HEK293 (cell line): ENCODE results near the gene RNF169.

Experiments used
- CTCF ChIA-PET: fragments of 350-600 bp; formaldehyde crosslinking; extraction: SDS; loops from one replicate; lab custom pipeline; 2021; ENCODE audit warnings: antibody characterized with exemption; lab: Yijun Ruan, JAX
- POLR2A ChIA-PET: fragments of 300-600 bp; formaldehyde crosslinking; extraction: SDS; loops from one replicate; lab custom pipeline; 2020; ENCODE audit warnings: antibody characterized with exemption, inconsistent platforms; lab: Yijun Ruan, JAX
- H3K27ac ChIP-seq: fragments of 200-500 bp; sonication (Bioruptor generic); 2 replicates; pipeline ENCODE4 v1.5.1; 2014; ENCODE audit warnings: low read depth, low read length, control low read depth, inconsistent platforms; ENCODE audit errors: extremely low read depth
- H3K36me3 ChIP-seq, 2 experiments: fragments of 200-500 bp in 1 of 2; sonication (Bioruptor generic) in 1 of 2; 1 replicate in 1 of 2; 2 replicates in 1 of 2; pipeline ENCODE4 v1.5.1; 2014 to 2017; ENCODE audit warnings: inconsistent platforms in 2 of 2, low read length in 2 of 2; ENCODE audit not compliant: control insufficient read depth in 2 of 2, insufficient read depth in 1 of 2
- H3K4me1 ChIP-seq: fragments of 200-500 bp; sonication (Bioruptor generic); 2 replicates; pipeline ENCODE4 v1.5.1; 2014; ENCODE audit warnings: mild to moderate bottlenecking, low read length, inconsistent platforms; ENCODE audit not compliant: control insufficient read depth, insufficient read depth
- H3K4me3 ChIP-seq: 2 replicates; pipeline ENCODE4 v1.5.1; 2011; ENCODE audit warnings: low read depth, mild to moderate bottlenecking, control low read depth, low read length, moderate library complexity
- H3K9me3 ChIP-seq: fragments of 200-500 bp; sonication (Bioruptor generic); 2 replicates; pipeline ENCODE4 v1.5.1; 2014; ENCODE audit warnings: low read depth, low read length, inconsistent platforms; ENCODE audit not compliant: control insufficient read depth, insufficient read depth
- GLIS1 ChIP-seq: fragments of 450-650 bp; formaldehyde crosslinking; IDR thresholded peaks from 2 replicates; pipeline ENCODE4 v1.5.1; 2016; ENCODE audit warnings: missing biosample characterization, missing genetic modification characterization
- REPIN1 ChIP-seq: fragments of 450-650 bp; formaldehyde crosslinking; IDR thresholded peaks from 2 replicates; pipeline ENCODE4 v1.5.1; 2017; ENCODE audit warnings: missing biosample characterization, missing genetic modification characterization, low read depth
- SETDB1 ChIP-seq: IDR thresholded peaks from one replicate; pipeline ENCODE4 v1.6.1; 2017; ENCODE audit warnings: mild to moderate bottlenecking, low read length, moderate library complexity, mixed read lengths; ENCODE audit not compliant: insufficient read length
- ZBTB7A ChIP-seq: fragments of 450-650 bp; formaldehyde crosslinking; IDR thresholded peaks from 2 replicates; pipeline ENCODE4 v1.5.1; 2016; ENCODE audit warnings: low read depth, missing biosample characterization, missing genetic modification characterization
- ZNF529 ChIP-seq: fragments of 450-650 bp; formaldehyde crosslinking; IDR thresholded peaks from 2 replicates; pipeline ENCODE4 v1.5.1; 2017; ENCODE audit warnings: missing genetic modification characterization, missing biosample characterization; ENCODE audit not compliant: insufficient replicate concordance
- ZNF596 ChIP-seq: fragments of 450-650 bp; IDR thresholded peaks from 2 replicates; pipeline ENCODE4 v1.5.0; 2018; ENCODE audit warnings: missing biosample characterization, mild to moderate bottlenecking, missing genetic modification characterization, moderate library complexity
- ZNF621 ChIP-seq: fragments of 450-650 bp; formaldehyde crosslinking; IDR thresholded peaks from 2 replicates; pipeline ENCODE4 v1.5.1; 2017; ENCODE audit warnings: missing biosample characterization, missing genetic modification characterization
- ZNF660 ChIP-seq: fragments of 450-650 bp; IDR thresholded peaks from 2 replicates; pipeline ENCODE4 v1.5.1; 2018; ENCODE audit warnings: missing biosample characterization, mild to moderate bottlenecking, missing genetic modification characterization
- ZNF701 ChIP-seq: fragments of 450-650 bp; formaldehyde crosslinking; IDR thresholded peaks from 2 replicates; pipeline ENCODE4 v1.5.1; 2016; ENCODE audit warnings: missing biosample characterization, missing genetic modification characterization
- TF ChIP-seq, protein P1 (sequence below): fragments of 450-650 bp; formaldehyde crosslinking; IDR thresholded peaks from 2 replicates; pipeline ENCODE4 v1.5.1; 2017; ENCODE audit warnings: missing biosample characterization, missing genetic modification characterization
- TF ChIP-seq, protein P2 (sequence below): fragments of 450-650 bp; formaldehyde crosslinking; IDR thresholded peaks from 2 replicates; pipeline ENCODE4 v1.5.1; 2016; ENCODE audit warnings: missing biosample characterization, missing genetic modification characterization
- TF ChIP-seq, protein P3 (sequence below): fragments of 450-650 bp; formaldehyde crosslinking; IDR thresholded peaks from 2 replicates; pipeline ENCODE4 v1.5.1; 2016; ENCODE audit warnings: missing biosample characterization, missing genetic modification characterization
- TF ChIP-seq, protein P4 (sequence below): fragments of 450-650 bp; formaldehyde crosslinking; IDR thresholded peaks from 2 replicates; pipeline ENCODE4 v1.5.1; 2016; ENCODE audit warnings: missing biosample characterization, missing genetic modification characterization

RNF169 gene

DNA sequence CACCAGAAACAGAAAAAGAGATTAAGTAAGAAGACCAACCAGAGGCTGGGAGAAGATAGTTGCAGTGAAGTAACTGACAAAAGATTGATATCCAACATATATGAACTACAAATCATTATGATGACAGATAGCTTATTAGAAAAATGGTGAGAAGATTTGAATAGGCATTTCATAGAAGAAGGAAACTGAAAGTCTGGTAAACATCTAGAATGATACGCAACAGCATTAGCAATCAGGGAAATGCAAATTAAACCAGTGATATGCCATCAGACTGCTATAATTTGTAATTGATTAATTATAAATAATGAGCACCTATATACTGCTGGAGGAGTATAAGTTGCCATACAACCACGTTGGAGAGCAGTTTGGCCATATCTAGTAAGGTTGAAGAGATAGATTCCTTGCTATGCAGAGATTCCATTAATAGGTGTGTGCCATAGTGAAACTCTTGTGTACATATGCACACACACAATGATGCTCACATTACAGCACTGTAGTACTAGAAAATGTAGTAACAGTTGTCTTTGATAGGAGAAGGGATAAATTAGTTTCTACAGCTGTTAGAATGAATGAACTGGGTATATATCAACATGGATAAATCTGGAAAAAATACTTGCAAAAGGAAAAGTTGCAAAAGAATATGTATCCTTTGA is 20.5 kb downstream of the RNF169 start:
- TF ChIP-seq ZNF701 (tag by site-specific recombination) (no peak), ZNF660 (no peak), GLIS1 (no peak), REPIN1 (tag by site-specific recombination) (no peak), ZNF529 (tag by site-specific recombination) (no peak), ZNF596 (no peak)
- Histone ChIP-seq H3K9me3 (no peaks in the 10 kb centered on the region), H3K4me1 (no peaks in the 10 kb centered on the region), H3K27ac (no peak overlapping the region), H3K36me3 (no peaks in the 10 kb centered on the region), H3K4me3 (no peak overlapping the region)
- ChIA-PET CTCF (no interaction called here), POLR2A (no interaction called here)

DNA sequence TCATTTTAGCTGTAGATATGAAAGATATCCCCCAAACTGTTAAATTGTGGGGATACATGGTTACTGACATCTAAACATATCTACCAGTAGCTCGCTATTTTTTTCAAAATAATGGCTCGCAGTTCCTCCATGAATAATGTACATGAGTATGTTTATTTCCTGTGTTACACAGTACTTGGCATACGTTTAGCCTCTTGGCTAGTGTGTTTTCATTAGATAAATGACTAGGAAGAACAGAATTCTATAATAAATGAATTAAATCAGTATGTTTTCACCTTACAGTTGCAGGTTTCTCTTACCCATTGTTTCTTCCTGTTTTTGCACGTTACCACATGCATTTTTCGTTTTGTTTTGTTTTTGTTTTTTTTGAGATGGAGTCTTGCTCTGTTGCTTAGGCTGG is 21.8 kb downstream of the RNF169 start:
- Histone ChIP-seq H3K36me3 (no peaks in the 10 kb centered on the region), H3K9me3 (no peaks in the 10 kb centered on the region), H3K4me3 (no peak overlapping the region), H3K27ac (no peak overlapping the region), H3K4me1 (no peaks in the 10 kb centered on the region)
- ChIA-PET CTCF (no interaction called here), POLR2A (no interaction called here)
- TF ChIP-seq, protein P1, sequence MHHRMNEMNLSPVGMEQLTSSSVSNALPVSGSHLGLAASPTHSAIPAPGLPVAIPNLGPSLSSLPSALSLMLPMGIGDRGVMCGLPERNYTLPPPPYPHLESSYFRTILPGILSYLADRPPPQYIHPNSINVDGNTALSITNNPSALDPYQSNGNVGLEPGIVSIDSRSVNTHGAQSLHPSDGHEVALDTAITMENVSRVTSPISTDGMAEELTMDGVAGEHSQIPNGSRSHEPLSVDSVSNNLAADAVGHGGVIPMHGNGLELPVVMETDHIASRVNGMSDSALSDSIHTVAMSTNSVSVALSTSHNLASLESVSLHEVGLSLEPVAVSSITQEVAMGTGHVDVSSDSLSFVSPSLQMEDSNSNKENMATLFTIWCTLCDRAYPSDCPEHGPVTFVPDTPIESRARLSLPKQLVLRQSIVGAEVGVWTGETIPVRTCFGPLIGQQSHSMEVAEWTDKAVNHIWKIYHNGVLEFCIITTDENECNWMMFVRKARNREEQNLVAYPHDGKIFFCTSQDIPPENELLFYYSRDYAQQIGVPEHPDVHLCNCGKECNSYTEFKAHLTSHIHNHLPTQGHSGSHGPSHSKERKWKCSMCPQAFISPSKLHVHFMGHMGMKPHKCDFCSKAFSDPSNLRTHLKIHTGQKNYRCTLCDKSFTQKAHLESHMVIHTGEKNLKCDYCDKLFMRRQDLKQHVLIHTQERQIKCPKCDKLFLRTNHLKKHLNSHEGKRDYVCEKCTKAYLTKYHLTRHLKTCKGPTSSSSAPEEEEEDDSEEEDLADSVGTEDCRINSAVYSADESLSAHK (tag by site-specific recombination), result no peak
- TF ChIP-seq, protein P2, sequence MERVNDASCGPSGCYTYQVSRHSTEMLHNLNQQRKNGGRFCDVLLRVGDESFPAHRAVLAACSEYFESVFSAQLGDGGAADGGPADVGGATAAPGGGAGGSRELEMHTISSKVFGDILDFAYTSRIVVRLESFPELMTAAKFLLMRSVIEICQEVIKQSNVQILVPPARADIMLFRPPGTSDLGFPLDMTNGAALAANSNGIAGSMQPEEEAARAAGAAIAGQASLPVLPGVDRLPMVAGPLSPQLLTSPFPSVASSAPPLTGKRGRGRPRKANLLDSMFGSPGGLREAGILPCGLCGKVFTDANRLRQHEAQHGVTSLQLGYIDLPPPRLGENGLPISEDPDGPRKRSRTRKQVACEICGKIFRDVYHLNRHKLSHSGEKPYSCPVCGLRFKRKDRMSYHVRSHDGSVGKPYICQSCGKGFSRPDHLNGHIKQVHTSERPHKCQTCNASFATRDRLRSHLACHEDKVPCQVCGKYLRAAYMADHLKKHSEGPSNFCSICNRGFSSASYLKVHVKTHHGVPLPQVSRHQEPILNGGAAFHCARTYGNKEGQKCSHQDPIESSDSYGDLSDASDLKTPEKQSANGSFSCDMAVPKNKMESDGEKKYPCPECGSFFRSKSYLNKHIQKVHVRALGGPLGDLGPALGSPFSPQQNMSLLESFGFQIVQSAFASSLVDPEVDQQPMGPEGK (tag by site-specific recombination), result no peak

DNA sequence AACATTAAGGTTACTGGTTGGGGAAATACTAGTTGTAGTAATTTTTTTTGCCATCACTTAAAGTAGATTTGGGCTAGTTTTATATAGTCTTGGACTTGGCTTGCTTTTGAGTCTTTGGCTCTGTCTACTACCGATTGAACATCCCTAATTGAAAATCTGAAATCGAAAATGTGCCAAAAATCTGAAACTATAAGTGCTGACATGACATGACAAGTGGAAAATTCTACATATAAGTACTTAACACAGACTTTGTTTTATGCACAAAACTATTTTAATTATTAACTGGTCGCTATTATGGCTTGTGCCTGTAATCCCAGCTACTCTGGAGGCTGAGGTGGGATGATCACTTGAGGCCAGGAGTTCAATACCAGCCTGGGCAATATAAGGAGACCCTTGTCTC is 22.5 kb downstream of the RNF169 start:
- TF ChIP-seq ZBTB7A (tag by site-specific recombination) (no peak), ZNF621 (tag by site-specific recombination) (no peak), ZNF596 (no peak), SETDB1 (no peak)
- TF ChIP-seq, protein P3, sequence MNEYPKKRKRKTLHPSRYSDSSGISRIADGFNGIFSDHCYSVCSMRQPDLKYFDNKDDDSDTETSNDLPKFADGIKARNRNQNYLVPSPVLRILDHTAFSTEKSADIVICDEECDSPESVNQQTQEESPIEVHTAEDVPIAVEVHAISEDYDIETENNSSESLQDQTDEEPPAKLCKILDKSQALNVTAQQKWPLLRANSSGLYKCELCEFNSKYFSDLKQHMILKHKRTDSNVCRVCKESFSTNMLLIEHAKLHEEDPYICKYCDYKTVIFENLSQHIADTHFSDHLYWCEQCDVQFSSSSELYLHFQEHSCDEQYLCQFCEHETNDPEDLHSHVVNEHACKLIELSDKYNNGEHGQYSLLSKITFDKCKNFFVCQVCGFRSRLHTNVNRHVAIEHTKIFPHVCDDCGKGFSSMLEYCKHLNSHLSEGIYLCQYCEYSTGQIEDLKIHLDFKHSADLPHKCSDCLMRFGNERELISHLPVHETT, result no peak
- TF ChIP-seq, protein P4, sequence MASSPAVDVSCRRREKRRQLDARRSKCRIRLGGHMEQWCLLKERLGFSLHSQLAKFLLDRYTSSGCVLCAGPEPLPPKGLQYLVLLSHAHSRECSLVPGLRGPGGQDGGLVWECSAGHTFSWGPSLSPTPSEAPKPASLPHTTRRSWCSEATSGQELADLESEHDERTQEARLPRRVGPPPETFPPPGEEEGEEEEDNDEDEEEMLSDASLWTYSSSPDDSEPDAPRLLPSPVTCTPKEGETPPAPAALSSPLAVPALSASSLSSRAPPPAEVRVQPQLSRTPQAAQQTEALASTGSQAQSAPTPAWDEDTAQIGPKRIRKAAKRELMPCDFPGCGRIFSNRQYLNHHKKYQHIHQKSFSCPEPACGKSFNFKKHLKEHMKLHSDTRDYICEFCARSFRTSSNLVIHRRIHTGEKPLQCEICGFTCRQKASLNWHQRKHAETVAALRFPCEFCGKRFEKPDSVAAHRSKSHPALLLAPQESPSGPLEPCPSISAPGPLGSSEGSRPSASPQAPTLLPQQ, result no peak
- CTCF ChIA-PET, result no interaction called here
- H3K9me3 ChIP-seq, result no peaks in the 10 kb centered on the region
- no peak overlapping the region for H3K4me3 ChIP-seq
- POLR2A ChIA-PET, result no interaction called here
- no peak overlapping the region for H3K27ac ChIP-seq
- H3K36me3 ChIP-seq, result no peaks in the 10 kb centered on the region
- no peaks in the 10 kb centered on the region for H3K4me1 ChIP-seq
